GM19455 (cell line): ENCODE measurements around the gene LAYN.

Experiments used
- ATAC-seq: cut with Tn5 transposase; IDR thresholded peaks from one replicate; pipeline ENCODE4 v1.9.1; 2021; ENCODE audit not compliant: unreplicated experiment

LAYN gene, protein sequence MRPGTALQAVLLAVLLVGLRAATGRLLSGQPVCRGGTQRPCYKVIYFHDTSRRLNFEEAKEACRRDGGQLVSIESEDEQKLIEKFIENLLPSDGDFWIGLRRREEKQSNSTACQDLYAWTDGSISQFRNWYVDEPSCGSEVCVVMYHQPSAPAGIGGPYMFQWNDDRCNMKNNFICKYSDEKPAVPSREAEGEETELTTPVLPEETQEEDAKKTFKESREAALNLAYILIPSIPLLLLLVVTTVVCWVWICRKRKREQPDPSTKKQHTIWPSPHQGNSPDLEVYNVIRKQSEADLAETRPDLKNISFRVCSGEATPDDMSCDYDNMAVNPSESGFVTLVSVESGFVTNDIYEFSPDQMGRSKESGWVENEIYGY

DNA sequence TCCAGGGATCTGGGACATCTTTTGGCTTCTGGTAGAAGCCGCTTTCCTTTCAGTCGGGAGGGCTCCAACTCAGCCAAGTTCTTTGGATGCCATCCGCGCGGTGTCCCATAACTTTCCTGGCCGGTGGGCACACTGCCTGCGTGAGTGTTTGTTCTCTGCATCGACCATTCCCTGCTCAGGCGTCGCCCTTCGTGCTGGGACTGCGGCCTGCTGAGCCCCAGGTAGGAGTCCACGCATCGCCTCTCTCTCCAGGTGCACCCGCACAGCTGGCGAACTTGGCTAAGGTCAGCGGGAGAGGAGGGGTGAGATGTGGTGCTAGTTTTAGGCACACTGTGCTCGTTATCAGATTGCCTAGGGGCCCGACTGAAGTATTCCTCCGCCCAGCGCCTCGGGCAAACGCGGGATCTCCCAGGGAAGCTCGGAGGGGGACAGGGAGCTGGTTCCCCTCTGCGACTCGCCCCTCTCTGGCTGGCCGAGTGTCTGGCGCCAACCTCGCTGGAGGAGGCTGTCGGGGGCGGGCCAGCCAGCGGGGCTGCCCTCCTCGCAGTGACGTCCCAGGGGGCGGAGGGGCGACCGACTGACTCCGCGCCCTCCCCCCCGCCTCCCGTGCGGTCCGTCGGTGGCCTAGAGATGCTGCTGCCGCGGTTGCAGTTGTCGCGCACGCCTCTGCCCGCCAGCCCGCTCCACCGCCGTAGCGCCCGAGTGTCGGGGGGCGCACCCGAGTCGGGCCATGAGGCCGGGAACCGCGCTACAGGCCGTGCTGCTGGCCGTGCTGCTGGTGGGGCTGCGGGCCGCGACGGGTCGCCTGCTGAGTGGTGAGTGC lies at the start of gene LAYN:
Gene LAYN (plus strand): TSS at position 607 of the 823 bp plus-strand sequence. CDS start 124 bp downstream, at position 731.
- ATAC-seq: no peak

DNA sequence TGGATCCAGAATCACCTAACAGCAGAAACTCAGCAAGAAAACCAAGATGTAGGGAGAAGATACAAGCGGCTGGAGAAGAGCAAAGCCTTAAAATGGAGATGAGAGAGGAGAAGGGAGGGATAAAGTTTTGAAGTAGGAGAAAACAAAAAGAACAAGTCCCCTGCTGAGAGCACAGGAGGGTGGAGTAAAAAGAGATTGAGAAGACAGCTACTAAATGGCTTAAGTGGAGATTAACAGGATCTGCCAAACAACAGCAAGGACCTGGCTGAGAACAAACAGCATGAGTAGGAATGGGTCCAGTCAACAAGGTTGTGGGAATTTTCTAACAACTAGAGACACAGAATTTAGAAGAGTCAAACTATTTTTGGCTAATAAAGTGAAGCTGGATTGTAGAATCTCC lies 46.5 kb upstream of the LAYN start:
- ATAC-seq: no peak

DNA sequence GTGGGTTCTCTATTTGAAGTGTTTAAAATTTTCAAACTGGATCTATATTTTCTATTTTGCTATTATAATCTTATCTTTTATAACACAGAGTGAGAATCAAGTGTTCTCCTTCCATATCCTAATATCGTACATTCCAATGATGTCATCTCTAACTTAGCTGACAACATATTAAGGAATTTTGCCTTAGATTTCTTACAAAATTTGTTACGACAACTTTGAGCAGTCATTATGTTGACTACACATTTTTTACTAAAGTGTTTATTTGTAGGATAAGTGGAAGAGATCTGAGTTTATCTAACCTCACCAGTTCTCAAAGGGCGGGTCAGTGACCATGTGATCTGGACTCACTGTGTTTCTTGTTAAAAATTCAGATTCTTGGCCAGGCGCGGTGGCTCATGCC lies 41.0 kb upstream of the LAYN start:
- ATAC-seq: no peak

DNA sequence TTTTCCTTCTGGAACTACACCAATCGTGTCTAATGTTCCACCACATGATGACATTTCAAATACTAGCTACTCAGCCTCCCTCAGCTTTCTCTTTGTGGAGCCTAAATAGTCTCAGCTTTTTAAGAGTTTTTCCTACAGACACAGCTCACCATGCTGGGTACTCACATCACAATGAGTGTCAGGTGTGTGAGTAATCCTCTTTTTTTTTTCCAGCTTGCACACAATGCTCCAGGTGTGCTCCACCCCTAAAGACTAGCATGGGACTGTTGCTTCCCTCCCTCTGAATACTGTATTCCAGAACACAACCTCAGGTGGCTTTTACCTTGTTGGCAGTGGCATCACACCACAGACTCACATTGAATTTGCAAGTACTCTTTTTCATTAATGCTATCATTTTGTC lies 40.0 kb upstream of the LAYN start:
- no peak for ATAC-seq

DNA sequence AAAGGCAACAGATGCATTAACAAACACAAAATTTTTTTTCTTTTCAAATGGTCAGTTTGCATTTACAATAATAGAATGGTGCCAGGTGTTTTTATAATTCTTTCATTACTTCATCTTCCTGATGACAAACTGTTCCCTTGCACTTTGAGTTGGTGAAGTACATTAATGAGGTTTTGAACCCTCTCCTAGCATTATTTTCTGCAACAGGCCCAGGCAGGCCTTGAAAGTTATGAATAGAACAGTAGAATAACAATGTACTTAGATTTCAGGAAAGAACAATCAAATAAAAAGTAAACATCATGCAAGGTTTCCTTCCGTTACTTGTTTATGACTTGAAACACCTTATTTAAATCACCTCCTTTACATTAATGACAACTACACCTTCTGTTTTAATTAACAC lies 37.9 kb upstream of the LAYN start:
- ATAC-seq: no peak

DNA sequence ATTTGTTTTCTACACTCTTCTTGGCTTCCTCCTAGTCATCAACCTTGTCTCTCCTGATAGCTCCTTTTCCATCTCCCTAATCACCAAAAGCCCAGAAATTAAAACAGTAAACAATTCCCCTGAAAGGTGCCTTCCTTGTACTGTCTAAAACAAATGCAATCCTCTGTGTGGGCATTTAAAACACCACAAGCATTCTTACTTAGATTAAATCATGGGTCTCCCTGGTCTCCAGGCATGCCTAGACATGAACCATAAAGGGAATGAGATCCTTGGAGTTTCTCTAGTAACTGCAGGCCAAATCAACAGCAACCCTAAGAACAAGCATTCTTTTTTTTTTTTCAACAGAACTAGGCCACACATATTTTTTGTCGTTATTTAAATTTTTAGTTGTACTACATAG lies 30.2 kb upstream of the LAYN start:
- ATAC-seq: no peak

DNA sequence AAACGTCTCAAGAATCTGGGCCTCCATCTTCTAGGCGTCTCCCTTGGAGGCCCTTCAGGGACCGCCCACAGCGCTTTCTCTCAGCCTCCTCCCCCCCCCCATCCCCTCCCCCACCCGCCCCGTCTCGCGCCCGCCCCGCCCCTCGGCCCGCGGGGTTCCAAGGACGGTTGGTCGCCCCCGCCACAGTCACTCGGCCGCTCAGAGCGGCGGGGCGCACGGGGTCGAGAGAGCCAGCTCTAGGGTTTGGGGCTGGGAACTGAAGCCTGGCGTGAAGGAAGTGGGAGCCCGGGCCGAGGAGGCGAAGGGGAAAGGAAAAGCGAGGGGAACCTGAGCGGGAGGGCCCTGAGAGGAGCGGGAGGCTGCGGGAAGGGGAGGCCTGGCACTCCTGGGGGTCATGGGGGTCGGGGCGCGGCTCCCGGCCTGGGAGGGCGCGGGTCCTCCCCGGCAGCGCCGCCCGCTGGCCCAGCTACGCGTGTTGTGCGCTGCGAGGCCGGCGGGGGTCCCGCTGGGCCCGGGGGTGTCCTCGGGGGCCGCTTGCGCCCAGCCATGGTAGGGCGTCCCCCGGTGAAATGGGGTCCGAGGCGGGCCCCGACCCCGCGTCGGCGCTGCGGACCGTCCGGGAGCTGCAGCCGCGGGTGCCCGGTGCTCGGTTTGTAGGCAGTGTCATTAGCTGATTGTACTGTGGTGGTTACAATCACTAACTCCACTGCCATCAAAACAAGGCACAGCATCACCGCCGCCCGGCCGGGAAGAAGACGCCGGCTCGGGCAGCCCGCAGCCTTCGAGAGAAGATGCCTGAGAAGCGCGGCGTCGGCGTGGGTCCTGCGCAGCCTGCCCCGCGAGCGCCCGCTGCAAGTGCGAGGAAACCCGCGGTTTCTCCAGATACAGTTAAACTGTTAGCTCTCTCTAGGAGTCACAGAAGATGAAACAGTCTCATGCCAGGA lies 28.0 kb upstream of the LAYN start, which contains the start of gene BTG4:
Gene BTG4 (minus strand): TSS at position 91 of the 944 bp plus-strand sequence. CDS start 13,610 bp downstream, outside the sequence.
- no peak for ATAC-seq

DNA sequence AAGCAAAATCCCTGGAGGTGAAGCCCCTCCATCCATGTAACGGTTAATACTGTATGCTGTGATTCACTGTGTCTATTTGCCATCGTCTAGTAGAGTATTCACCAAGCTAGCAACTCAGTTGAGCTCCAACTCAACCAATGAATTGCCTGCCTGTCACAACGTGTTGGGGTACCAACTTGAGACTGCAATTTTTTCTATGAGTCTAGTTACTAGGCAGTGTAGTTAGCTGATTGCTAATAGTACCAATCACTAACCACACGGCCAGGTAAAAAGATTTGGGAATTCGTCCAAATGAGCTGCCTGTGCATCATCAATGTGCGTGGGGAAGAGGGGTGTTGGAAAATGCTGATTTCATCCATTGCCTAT lies 27.3 kb upstream of the LAYN start:
- no peak for ATAC-seq

DNA sequence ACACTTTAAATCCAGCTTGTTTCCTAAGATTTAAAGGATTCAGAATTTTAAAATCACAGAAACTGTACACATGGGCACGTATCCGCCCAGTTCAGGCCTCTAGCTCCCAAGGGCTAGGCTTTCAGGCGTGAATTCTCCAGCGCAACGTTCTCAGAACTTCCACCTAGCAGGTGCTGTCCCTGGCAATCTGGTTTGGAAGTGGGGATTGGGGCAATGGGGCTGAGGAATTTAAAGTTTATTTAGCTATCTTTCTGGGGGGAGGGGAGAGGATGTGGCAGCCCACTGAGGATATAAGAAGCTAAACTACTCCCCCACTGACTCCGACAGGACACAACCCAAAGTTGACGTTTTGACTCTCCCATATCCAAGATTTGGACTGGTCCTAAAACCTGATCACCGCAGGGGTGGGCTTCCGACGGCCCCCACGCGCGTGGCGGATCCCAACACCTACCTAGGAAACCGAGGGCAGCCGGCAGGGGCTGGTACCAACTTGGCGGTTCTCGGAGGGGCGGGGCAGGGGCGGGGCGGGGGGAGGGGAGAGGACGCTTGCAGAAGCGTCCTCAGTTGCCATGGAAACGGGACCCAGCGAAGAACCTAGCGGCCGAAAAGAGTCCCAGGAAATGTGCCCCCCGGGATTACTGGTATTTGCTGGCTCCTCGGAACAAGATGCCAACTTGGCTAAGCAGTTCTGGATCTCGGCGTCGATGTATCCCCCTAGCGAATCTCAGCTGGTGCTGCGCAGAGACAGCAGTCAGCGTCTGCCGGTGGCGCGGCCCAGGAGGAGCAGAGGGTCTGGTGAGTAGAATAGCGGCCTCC lies 26.1 kb upstream of the LAYN start, which contains the start of gene HOATZ:
Gene HOATZ (plus strand): TSS at position 563 of the 816 bp plus-strand sequence. CDS start 7 bp downstream, at position 570.
- ATAC-seq: no peak

DNA sequence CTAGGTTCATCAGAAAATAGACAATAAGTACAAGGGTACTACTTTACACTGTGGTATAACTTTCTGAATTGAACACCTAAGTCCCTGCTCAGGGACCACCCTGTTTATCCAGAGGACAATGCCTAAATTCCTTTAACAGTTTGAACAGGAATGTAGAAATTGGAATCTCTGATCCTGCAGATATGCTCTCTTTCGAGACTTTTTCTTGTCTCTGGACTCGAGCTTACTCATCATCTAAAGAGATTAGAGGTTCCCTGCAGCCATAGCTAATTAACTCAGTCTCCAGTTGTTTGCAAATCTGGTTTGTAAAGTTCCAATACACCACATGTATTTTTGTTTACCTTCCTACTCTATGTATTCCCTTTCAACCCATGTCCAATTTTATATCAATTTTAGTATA lies 24.9 kb upstream of the LAYN start:
- no peak for ATAC-seq

DNA sequence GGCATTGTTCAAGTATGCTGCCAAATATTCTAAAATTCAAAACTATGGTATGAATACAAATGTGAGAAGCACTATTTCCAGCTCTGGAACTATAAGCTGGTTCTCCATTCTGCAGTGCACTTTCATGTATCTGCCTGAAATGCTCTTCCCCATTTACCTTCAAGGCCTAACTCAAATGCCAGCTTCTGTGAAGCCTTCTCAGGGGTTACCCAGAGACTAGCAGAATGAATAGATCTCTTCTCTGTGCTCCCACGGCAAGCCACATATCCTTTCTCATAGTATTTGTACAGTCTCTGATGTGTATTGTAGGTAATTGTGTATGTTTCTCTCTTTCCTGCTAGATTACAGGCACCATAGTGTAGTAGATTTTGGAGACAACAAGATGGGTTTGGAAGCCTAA lies 21.9 kb upstream of the LAYN start:
- ATAC-seq: no peak

DNA sequence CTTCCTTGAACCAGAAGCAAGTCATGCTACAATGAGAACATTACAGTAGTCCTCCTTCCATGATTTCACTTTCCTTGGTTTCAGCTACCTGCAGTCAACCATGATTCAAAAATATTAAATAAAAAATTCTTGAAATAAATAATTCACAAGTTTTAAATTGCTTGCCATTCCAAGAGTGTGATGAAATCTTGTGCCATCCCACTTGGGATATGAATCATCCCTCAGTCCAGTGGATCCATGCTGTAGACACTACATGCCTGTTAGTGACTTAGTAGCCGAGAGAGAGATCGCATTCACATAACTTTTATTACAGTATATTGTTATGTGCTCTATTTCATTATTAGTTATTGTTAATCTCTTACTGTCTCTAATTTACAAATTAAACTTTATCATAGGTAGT lies 20.0 kb upstream of the LAYN start:
- ATAC-seq: no peak

DNA sequence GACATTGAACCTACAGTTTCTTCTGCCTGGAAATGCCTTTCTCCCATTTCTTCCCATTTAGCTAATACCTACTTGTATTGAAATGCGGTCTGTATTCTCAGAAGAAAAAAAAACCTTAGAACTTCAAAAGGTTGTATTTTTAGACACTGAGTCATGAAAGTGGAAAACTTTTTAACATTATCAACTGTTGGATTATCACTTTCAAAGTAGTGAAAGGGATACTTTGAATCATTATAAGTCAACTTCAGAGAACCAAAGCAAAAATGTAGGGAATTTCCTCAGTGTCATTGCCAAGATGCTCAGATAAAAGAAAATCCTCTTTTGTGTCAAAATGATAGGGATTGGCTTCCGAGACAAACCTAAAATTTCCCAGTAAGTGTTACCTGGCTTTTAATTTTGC lies 19.4 kb upstream of the LAYN start:
- no peak for ATAC-seq

DNA sequence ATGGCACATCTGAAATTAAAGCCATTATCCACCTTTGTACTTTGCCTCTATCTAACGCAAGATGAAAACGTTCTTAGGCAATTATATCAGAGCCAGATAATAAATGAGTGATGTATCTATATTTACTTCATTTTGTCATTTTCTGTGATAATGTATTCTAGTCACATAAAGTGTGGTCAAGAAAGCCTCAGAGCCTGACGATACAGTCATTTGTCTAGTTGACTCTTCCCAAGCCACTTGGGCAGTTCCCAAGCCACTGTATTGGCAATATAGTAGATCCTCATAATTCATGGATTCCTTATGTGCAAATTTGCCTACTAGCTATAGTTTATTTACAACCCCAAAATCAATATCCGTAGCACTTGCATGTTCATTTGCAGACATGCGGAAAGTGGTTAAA lies 18.1 kb upstream of the LAYN start:
- no peak for ATAC-seq

DNA sequence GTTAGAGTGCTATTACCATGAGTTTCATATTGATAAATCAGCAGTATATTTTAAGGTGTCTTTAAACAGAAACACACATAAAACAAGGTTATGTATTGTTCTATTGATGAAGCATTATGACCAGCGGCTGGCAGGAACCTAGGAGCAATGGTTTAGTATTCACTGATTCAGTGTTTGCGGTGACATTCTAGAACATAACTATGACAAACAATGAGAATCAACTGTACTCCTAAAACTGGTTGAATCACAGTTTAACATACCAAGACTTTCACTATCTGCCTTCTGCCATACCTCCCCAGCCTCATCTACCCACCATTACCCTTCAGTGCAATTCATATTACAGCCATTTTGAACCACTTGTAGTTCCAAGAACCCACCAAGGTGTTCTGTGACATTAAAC lies 17.2 kb upstream of the LAYN start:
- ATAC-seq: no peak

DNA sequence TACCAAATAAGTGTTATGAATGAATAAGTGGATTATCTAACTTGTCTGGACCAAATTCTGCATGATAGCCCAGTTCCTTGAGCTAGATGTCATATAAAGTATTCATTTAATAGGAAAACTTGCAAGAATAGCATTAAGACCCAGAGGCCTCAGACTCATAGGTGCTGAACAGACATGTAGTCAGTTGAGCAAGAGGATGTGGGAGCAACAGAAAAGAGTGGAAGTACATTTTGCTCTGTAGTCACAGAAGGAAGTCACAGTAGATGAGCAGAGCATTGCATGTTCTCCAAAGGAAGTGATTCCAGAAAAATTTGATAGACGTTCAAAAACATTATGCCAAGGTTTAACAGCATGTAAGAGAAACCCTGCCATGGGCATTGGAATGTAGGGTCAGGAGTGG lies 16.5 kb upstream of the LAYN start:
- ATAC-seq: no peak

DNA sequence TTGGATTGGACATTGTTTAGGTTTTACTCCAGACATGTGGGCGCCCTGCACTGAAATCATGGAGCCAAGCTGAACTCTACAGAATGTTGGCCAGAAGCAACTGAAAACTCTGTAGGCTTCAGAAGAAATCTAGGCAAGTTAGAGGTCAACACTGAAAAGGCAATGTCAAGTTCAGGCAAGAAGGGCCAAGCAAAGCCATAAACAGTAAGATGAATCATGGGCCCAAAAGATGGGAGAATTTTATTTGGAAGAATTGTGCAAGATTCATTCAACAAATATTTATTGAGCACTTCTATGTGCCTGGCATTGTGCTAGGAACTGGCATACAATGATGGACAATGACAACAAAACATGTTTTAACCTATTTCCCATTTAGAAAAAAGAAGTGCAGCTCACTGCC lies 15.1 kb upstream of the LAYN start:
- ATAC-seq: no peak

DNA sequence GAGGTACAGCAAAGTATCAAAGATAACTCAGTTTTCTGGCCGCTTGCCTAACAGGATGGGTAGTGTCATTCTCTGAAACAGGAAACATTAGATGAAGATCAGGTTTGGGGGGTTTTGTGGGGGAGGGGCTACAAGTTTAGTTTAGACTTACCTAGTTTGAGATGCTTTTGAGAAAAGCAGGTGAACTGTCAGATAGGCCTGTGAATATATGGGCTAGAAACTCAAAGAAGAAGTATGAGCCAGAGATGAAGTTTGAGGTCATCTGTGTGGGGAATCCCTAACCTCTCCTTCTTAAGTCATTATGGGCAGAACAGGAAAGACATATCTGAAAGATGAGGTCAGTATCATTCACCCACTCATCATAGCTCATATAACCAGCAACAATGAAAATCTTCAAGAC lies 14.0 kb upstream of the LAYN start:
- no peak for ATAC-seq

DNA sequence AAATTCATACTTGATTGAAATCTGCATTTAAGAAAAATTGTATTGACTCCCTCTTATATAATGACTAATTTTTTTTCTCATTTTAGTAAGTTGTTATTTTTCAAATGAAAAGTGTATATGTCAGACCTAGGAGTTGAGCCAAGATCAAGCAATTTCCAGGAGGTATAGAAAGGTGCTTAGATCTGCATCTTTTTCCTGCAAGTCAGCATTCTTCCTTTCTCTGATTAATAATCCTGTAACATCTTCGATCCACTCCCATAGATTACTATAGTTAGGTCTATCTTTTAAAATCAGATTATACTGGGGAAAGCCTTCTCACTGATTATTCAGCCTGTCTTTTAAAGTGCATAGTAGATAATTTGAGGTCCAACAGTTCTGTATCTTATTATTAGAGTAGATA lies 13.2 kb upstream of the LAYN start:
- no peak for ATAC-seq

DNA sequence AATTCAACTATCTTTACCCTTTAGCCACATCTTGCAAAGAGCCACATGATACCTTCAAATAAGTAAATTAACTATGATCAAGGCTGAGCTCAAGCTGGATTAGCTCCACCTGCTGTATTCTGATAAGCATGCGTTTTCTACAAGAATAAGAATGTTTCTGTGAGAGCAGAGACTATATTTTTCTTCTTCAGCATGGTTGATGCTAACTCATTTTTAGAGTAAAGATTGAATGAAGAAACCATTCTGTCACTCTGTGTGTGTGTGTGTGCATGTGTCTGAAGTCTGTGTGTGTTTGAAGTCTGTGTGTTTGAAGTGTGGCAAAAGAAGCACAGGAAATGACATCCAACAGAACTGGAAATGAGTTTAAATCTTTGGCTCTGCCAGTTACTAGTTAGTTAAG lies 12.0 kb upstream of the LAYN start:
- no peak for ATAC-seq
